GM21528 (cell line): ENCODE measurements around the gene MBOAT7.

Source experiments
- ATAC-seq: cut with Tn5 transposase; IDR thresholded peaks from one replicate; pipeline ENCODE4 v1.9.1; 2021; ENCODE audit warnings: mild to moderate bottlenecking, moderate library complexity; ENCODE audit not compliant: unreplicated experiment, low FRiP score

MBOAT7 gene

GRCh38 chr19:54165222-54165621, 24.2 kb downstream of the MBOAT7 start:
- no peak for ATAC-seq

- ATAC-seq: no peak
These were observed 24.9 kb downstream of the MBOAT7 start for GRCh38 chr19:54164369-54165068.

DNA sequence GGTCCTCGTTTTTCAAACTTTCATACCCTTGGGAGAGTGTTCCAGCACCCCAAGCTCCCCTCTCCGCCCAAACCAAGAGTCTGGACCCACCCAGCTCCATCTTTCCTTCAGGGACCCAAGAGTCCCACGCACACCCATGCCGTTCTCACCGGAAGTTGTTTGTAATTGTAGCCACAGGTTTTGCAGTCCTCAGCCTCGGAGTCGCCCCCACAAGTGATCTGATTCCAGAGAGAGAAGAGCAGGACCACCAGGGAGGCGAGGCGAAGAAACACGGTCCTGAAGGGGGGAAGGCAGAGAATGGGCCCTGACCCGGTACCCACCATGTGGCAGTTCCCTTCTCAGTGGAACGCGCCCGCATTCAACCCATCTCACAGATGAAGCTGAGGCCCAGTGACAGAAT, 26.5 kb downstream of the MBOAT7 start:
- ATAC-seq: no peak

DNA sequence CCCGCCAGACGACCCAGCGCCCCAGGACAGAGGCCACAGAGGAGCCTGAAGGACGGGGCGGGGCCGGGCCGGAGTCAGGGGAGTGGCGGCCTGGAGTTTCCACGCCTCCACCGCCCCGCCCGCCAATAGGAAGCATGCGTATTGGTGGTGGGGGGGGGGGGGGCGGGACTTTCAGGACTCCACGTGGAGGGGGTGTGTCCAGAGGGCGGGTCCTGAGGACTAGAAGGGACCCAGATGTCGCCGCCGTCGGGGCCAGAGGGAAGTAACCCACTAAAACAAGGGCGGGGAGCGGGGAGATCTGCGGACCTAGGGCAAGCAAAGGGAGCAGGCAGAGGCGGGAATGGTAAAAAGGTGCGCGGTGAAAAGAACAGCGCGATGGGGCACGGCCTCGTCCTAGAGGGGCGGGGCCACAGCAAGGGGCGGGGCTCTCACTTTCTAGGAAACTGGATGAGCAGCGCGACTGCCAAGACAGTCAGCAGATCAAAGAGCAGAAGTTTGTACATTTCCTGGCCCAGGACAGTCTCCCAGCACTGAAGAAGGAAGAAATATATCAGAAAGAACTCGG, 27.1 kb downstream of the MBOAT7 start:
- ATAC-seq: no peak

- no peak for ATAC-seq
These were observed 28.5 kb downstream of the MBOAT7 start for GRCh38 chr19:54160854-54161253.

DNA sequence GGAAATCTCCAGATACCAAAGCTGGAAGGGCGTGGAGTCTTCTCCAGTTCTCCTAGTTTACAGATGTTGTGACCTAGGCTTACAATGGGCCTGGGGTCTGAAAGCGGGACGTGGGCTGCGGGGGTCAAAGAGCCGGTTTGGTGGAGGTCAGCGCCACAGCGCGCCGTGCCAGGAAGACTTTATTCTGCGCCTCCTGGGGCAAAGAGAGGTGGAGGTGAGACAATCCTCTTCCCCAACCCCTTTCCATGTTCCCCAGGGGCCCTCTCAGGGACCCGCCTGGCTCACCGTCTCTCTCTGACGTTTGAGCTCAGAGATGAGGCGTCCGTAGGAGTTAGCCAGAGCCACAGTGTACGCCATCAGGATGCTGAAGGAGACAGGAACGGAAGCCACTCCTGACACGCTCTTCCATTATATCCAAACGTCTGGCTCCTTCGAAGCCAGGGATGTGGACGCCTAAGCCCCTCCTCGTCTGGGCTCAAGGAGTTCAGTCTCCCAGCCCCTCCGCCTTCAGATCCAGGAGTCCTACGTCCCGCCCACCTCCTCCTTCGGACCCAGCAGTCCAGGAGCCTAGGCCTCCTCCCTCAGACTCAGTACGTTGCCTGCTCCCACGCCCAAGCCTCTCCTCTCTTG, 29.1 kb downstream of the MBOAT7 start:
- peak; percentile 11 for ATAC-seq

GRCh38 chr19:54159352-54160181, 29.8 kb downstream of the MBOAT7 start, which contains the start of gene LENG1:
LENG1 (minus strand) TSS chr19:54159721; CDS start chr19:54159695, 26 bp downstream.
- peak; percentile 90 for ATAC-seq

- no peak for ATAC-seq
These were observed 30.5 kb downstream of the MBOAT7 start for GRCh38 chr19:54158812-54159351.

GRCh38 chr19:54156953-54157352, 32.4 kb downstream of the MBOAT7 start:
- no peak for ATAC-seq

DNA sequence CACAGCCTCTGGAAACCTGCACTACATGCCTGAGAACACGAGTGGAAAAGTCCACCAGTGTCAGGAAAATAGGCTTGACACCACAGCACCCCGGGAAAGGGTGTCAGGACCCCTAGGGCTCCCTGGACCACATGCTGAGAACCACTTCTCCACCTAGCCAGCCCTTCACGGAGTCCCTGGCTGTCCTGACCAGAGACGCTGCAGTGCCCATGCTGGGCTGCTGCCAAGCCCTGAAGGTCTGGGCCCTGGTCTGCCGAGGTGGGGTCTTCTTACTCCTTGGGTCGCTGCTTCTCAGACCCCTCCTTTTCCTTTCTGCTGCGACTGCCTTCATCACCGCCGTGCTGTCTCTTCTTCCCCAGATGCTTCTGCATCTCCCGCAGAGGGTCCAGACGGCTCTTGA, 32.9 kb downstream of the MBOAT7 start:
- no peak for ATAC-seq

GRCh38 chr19:54155694-54156093, 33.7 kb downstream of the MBOAT7 start:
- no peak for ATAC-seq

DNA sequence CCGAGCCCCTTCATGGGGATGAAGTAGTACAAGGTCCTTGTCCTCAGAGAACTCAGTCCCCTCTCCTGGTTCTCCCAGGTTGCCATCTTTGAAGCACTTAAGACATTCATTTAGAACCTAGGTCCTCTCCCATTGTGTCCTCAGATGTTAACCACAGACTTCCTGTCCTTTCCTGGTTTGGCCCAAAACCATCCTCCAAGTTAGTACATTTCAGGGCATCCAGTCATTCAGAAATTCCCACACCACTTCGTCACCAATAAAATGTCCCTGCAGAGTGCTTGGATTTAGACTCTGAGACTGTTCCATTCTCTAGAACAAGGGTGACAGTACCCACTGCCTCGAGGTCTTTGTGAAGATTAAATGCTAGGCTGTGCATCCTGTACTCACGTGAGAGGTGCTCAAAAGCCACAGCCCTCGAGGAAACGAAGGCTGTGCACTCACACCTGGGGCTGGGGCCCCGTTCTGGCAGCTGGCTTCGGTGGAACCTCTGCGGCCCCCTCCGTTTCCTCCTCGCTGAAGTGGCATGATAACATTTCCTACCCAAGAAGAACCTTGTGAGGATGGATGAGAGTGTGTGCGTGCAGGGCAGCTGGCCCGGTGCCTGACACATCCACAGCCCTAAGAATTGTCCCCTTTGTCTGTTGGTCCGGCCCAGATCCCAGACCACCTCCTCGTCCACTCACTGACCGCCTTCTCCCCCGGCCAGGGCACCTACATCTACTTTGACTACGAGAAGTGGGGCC, 34.6 kb downstream of the MBOAT7 start:
- ATAC-seq: no peak

- no peak for ATAC-seq
These were observed 35.6 kb downstream of the MBOAT7 start for GRCh38 chr19:54153731-54154326.

DNA sequence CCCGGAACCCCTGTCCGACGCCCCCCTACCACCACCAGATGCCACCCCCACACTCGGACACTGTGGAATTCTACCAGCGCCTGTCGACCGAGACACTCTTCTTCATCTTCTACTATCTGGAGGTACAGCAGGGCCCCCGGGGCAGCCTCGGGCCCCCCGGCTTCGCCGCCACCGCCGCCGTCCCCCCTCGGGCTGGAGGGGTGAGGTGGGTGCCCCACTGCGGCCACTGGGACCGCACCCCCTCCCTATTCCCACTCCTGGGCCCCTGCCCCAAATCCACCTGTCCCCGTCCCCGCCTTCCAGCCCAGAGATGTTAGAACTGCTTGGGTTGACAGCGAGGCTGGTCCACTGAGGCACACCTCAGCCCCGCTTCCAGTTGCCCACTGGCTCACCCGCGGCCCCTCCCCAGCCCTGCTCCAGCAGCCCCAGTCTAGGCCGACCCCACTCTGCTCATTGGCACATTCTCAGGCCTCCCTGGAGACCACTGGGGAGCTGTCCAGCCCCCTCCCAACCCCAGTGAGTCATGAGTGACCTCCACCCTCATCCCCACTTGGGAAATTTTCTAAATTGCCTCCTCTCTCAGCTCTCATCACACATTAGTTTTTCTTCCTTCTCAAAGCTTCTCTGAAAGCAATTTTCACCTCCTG, 36.4 kb downstream of the MBOAT7 start:
- ATAC-seq: no peak

- ATAC-seq: no peak
These were observed 37.1 kb downstream of the MBOAT7 start for GRCh38 chr19:54152267-54152666.

GRCh38 chr19:54151362-54152035, 37.9 kb downstream of the MBOAT7 start:
- no peak for ATAC-seq

GRCh38 chr19:54149021-54149812, 40.2 kb downstream of the MBOAT7 start:
- no peak for ATAC-seq

DNA sequence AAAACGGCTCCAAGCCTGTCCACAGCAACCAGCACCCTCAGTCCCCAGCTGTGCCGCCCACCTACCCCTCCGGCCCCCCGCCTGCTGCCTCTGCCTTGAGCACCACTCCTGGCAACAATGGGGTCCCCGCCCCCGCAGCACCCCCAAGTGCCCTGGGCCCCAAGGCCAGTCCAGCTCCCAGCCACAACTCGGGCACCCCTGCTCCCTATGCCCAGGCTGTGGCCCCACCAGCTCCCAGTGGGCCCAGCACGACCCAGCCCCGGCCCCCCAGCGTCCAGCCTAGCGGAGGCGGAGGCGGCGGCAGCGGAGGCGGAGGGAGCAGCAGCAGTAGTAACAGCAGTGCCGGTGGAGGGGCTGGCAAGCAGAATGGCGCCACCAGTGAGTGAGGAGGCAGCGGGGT, 41.2 kb downstream of the MBOAT7 start:
- no peak for ATAC-seq
